GM21423 (cell line): ENCODE measurements around the gene KRT27.
"Not testable (repeated sequence)": the region's sequence is repeated elsewhere in the genome, so short reads cannot be mapped to it uniquely, and the experiment has no call there.

Experiments used
- ATAC-seq: cut with Tn5 transposase; IDR thresholded peaks from one replicate; pipeline ENCODE4 v1.9.1; 2021; ENCODE audit warnings: mild to moderate bottlenecking, moderate library complexity; ENCODE audit not compliant: unreplicated experiment

Gene KRT27

DNA sequence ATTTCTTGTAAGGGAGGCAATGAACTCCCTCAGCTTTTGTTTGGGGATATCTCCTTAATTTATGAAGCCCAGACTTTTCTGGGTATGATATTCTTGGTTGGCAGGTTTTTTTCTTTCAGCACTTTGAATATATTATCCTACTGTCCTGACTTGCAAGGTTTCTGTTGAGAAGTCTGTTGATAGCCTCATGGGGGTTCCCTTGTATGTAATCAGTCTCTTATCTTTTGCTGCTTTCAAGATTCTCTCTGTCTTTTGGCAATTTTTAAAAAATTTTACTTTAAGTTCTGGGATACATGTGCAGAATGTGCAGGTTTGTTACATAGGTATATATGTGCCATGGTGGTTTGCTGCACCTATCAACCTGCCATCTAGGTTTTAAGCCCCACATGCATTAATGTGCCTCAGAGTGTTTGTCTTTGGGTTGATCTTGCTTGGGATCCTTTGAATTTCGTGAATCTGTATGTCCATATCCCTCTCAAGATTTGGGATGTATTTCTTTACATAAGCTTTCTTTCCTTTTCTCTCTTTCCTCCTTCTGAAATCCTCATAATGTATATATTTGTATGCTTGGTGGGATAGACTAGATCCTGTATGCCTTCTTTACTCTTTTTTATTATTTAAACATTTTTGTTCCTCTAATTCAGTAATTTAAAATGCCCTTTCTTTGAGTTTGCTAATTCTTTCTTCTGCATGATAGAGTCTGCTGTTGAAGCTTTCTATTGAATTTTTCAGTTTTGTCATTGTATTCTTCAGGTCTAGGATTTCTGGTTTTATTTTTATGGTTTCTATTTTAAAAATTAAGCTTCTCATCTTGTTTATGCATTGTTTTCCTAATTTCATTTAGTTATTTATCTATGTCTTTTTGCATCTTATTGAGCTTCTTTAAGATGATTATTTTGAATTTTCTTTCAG lies 22.0 kb downstream of the KRT27 start:
- ATAC-seq: no peak

DNA sequence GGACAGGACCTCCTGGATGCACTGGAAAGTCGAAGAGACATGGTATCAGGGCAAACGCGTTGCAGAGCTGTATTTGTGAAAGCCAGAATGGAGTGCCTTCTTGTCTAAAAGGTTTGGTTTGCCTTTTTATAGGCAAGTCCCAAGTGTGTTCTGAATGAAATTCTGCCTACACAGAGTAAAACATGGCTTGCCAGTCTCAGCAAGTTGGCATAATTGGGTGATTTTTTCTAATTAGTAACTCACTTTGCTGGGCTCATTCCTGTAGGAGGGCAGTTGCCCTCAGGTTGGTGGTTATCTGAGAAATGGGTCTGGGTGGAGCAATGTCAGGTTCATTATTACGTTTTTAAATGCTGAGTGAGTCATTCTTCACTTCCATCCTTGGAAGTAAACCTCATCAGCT lies 27.1 kb downstream of the KRT27 start, which contains the start of gene KRT25:
TSS of gene KRT25 (minus strand) at position 101 of the 400 bp plus-strand sequence. CDS start at position 41, 60 bp downstream.
- ATAC-seq: no peak

GRCh38 chr17:40753804-40754203 lies 28.5 kb downstream of the KRT27 start:
- ATAC-seq: no peak

- ATAC-seq: no peak
Measured at GRCh38 chr17:40751065-40751464, 31.3 kb downstream of the KRT27 start.

DNA sequence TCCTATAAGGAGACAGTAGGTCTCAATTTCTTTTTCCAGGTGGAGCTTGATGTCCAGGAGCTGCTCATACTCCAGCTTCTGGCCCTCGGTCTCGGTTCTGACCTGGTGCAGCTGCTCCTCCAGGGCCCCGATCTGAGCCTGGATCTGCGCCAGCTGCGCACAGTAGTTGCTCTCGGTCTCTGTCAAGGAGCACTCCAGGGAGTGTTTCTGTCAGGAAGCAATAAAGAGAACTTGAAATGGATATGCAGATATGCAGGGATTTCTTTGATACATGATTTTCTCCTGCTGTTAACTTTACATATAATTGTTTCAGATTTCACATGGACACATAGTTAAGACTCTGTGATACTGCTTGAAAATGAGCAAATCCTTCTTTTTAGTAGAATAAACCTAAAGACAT lies 32.0 kb downstream of the KRT27 start:
- no peak for ATAC-seq

GRCh38 chr17:40748666-40749065 lies 33.7 kb downstream of the KRT27 start:
- not testable (repeated sequence) for ATAC-seq

GRCh38 chr17:40738553-40738952 lies 43.8 kb downstream of the KRT27 start:
- ATAC-seq: no peak

DNA sequence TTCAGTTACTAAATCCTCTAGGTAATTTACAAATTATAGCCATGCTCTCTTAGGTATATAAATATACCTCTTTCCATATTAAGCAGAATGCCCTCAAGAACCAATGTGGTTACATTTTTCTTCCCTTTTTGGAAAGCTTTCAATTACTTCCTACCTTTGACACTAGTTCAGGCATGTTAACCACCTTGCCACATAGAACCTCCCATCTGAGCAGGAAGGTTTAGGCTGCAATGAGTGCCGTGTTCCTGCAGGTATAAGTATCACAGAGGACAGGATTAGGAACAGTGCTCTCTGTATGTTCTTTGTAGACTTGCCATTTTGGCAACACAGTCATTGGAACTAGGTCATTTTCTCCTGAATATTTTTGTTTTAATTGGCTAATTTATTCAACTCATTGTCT lies 47.3 kb downstream of the KRT27 start:
- ATAC-seq: no peak

- ATAC-seq: no peak
Measured at GRCh38 chr17:40734018-40734417, 48.3 kb downstream of the KRT27 start.

DNA sequence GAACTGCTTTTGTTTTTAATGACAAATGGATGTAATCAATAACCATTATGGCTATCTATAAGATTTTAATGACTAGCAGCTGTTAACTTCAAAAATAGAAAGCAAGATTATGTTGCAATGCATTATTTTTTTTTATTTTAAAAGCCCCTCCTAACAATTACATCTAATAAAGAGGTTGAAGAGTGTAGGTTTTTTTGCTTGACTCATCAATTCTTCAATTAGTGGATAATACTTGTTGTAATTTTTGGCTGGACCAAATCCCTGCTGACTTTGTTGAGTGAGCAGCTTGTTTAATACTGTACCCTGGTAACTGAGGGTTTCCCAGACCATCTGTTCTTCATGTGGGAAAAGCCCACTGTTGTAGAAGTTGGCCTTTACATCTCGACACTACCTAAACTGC lies 51.4 kb downstream of the KRT27 start:
- no peak for ATAC-seq

GRCh38 chr17:40727447-40728231 lies 54.7 kb downstream of the KRT27 start:
- ATAC-seq: peak; percentile 53

DNA sequence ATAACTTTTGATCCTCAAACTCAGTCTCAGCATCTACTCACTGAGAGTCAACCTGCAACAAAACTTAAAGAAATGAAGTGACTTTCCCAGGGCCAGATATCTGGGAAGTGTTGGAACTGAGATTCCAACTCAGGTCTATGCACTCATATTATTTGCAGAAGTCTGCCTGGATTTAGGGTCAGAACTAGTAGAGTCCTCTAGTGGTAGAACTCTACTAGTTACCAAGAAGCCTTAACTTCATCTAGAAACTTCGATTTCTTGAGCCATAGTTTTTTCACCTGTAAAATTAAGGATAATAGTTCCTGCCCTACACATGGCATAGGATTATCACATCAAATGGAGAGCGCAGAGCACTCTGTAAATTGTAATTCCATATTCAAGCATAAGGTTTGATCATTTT lies 55.4 kb downstream of the KRT27 start:
- no peak for ATAC-seq
